Kidney epithelial cell (primary cell): ENCODE data around the gene STAT5A. TPM values are rescaled to one million over a fixed set of nuclear protein-coding genes. Genes with fewer than 3 reads are reported as not detected.
A peak's percentile ranks its signal among the peaks of the same experiment; 100 is the strongest.

ENCODE experiments used
- DNase-seq: peaks from one replicate; pipeline ENCODE4 v3.0.0-alpha.2; 2010; ENCODE audit warnings: low read depth
- H3K27me3 ChIP-seq: 2 replicates; pipeline ENCODE4 v1.6.0; 2011; ENCODE audit warnings: low read length; ENCODE audit not compliant: control insufficient read depth, insufficient read depth
- H3K36me3 ChIP-seq: 2 replicates; pipeline ENCODE4 v1.5.1; 2011; ENCODE audit warnings: low read length; ENCODE audit not compliant: control insufficient read depth, insufficient read depth
- H3K4me3 ChIP-seq: 2 replicates; pipeline ENCODE4 v1.5.1; 2011; ENCODE audit warnings: low read depth, mild to moderate bottlenecking, control low read depth, low read length
- total RNA-seq: library from RNA; depleted of rRNA; stranded (reverse); fragments of >200 nt; gene quantifications from 2 replicates; pipeline ENCODE4 v1.2.3, GENCODE V29; 2015
- TF ChIP-seq, protein P1 (sequence below): IDR thresholded peaks from 2 replicates; pipeline ENCODE4 v1.5.1; 2011; ENCODE audit warnings: mild to moderate bottlenecking, moderate library complexity, low read length, control low read depth, inconsistent platforms; ENCODE audit not compliant: insufficient read depth, poor library complexity, severe bottlenecking

Gene STAT5A
- total RNA-seq, 1 donor from 2014 or later = 11.4 TPM

- Histone ChIP-seq H3K27me3 (peaks cover 3% of the 10 kb centered on the region), H3K4me3 (no peak overlapping the region), H3K36me3 (no peaks in the 10 kb centered on the region)
- TF ChIP-seq, protein P1, sequence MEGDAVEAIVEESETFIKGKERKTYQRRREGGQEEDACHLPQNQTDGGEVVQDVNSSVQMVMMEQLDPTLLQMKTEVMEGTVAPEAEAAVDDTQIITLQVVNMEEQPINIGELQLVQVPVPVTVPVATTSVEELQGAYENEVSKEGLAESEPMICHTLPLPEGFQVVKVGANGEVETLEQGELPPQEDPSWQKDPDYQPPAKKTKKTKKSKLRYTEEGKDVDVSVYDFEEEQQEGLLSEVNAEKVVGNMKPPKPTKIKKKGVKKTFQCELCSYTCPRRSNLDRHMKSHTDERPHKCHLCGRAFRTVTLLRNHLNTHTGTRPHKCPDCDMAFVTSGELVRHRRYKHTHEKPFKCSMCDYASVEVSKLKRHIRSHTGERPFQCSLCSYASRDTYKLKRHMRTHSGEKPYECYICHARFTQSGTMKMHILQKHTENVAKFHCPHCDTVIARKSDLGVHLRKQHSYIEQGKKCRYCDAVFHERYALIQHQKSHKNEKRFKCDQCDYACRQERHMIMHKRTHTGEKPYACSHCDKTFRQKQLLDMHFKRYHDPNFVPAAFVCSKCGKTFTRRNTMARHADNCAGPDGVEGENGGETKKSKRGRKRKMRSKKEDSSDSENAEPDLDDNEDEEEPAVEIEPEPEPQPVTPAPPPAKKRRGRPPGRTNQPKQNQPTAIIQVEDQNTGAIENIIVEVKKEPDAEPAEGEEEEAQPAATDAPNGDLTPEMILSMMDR = no peak
- no peak for DNase-seq
These were observed 2.8 kb upstream of the STAT5A start for GRCh38 chr17:42285346-42286050.

GRCh38 chr17:42286411-42287221, 1.7 kb upstream of the STAT5A start:
- Histone ChIP-seq H3K36me3 (no peaks in the 10 kb centered on the region), H3K4me3 (no peak overlapping the region), H3K27me3 (peaks cover 3% of the 10 kb centered on the region)
- TF ChIP-seq, protein P1 = no peak
- no peak for DNase-seq

DNA sequence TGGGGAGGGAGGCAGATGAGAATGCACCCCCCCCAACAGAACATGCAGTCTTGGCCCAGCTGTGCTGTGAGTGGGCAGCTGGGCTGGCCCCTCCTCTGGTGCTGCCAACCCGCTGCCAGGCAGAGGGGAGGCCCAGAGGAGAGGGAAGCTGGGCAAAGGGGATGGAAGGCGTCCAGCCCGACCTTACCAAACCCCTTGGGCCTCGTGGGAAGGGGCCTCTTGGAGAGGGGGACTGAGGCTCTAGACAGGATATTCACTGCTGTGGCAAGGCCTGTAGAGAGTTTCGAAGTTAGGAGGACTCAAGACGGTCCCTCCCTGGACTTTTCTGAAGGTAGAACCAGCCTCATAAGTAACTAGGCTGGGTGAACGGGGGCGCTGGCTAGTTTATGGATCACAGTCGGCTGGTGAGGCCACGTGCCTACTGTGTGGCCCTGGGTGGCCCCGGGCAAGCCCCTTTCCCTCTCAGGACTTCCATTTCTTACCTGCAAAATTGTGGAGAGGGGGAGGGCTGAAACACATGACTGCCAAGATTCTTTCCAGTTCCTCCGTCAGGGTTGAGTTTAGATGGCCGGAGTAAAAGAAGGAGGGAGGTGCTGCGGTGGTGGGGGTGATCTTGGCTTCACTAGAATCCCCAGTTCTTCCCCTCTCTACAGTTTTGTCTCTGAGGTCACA, 857 bp upstream of the STAT5A start:
- Histone ChIP-seq H3K36me3 (no peaks in the 10 kb centered on the region), H3K4me3 (peak overlapping the region; percentile 44), H3K27me3 (peaks cover 3% of the 10 kb centered on the region)
- TF ChIP-seq, protein P1 = no peak
- DNase-seq = no peak

DNA sequence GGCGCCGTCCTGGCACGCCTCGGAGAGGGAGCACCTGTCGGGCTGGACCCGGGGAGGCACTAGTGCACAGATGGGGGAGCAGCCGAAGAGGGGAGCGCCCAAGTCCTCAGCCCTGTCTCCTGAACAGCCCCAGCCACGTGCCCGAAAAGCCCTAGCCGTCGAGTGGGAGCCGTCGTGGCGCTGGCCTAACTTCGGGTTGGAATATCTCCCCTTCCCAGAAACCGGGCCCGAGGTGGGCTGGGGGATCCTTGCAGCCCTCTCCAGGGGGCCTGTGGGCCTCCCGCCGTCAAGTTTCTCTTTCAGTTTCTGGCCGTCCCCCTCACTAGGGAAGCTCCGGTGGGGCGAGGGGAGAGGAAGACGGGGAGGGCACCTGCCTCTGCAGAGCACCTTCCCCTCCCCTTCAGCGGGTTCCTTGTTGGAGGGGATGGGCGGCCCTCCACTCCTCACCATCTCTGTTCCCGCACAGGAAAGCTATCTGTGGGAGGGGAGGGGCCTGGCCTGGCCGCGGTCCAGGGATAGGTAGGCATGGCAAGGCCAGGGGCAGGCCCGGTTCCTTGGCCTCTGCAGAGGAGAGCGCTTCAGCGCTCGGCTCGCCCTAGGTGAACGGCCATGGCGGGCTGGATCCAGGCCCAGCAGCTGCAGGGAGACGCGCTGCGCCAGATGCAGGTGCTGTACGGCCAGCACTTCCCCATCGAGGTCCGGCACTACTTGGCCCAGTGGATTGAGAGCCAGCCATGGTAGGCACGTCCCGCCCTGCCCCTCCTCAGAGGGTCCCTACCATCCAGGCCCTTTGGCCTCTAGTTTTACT, 709 bp downstream of the STAT5A start:
- H3K27me3 ChIP-seq = peaks cover 3% of the 10 kb centered on the region
- no peaks in the 10 kb centered on the region for H3K36me3 ChIP-seq
- TF ChIP-seq, protein P1 = no peak
- DNase-seq = no peak
- H3K4me3 ChIP-seq = peak overlapping the region; percentile 44

DNA sequence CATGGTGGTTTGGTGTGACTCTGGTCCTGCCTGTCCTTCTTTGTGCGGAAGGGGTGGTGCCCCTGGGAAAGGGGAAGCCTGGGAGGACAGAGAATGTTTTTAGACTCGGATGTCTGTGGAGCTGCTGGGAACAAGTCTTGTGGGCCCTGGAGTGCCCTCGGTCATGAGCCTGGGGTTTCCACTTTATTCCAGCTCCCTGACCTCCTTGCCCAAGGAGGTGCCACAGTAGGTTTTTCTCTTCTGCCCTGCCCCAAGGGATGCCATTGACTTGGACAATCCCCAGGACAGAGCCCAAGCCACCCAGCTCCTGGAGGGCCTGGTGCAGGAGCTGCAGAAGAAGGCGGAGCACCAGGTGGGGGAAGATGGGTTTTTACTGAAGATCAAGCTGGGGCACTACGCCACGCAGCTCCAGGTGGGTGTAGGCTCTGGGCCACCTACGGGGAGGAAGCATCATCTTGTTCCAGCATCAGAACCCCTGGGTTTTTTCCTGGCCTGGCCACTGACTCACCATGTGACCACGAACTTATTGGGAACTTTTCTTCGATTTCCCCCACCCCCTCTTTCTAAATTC, 1.4 kb downstream of the STAT5A start:
- H3K4me3 ChIP-seq = no peak overlapping the region
- H3K27me3 ChIP-seq = peaks cover 3% of the 10 kb centered on the region
- TF ChIP-seq, protein P1 = no peak
- no peaks in the 10 kb centered on the region for H3K36me3 ChIP-seq
- DNase-seq = no peak
